ENCODE data around the gene C17orf100.
"Not testable (repeated sequence)": the region's sequence is repeated elsewhere in the genome, so short reads cannot be mapped to it uniquely, and the experiment has no call there.

The C17orf100 gene

GRCh38 chr17:6669479-6670212 is 18.1 kb downstream of the C17orf100 start:
- DNase-seq: no peak

- no peak for DNase-seq
These were observed 19.0 kb downstream of the C17orf100 start for GRCh38 chr17:6670571-6670970.

DNA sequence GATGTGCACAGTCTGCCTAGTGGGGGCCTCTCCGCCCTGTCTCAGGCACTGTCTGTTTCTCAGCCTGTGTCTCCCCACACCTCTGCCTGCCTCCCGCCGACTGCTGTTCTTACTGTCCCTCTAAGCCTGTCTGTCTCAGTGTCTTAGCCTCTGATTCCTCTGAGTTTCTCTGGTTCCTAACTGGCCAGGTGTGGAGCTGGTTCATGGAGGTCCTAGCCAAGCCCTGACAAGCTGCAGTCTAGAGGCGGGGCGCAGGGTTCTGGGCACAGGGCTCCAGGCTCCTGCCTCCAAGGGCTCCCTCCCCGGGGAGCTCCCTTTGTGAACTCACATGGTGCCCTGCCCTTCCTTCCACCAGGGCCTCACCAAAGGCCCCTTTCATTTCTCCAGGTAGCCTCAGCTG is 19.4 kb downstream of the C17orf100 start:
- DNase-seq: no peak

DNA sequence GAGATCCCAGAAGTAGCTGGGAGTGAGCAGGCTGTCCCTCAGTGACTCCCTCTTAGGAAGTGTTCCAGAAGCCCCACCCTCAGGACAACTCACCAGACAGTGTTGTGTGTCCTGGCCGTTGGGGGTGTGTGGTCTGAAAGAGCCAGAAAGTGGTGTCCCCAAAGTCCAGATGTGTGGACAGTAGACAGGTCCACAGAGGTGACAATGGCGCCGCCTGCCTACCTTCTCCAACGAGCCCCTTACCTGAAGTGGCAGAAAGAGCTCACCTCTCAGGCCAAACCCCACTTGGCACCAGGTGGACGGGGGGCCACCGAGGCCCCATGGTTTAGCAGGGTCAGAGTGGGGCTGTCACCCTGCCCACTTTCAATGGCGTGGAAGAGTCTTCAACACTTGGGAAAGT is 19.9 kb downstream of the C17orf100 start:
- DNase-seq: no peak

GRCh38 chr17:6674586-6674985 is 23.0 kb downstream of the C17orf100 start:
- DNase-seq: no peak

GRCh38 chr17:6675201-6675825 is 23.8 kb downstream of the C17orf100 start:
- no peak for DNase-seq

- no peak for DNase-seq
These were observed 25.2 kb downstream of the C17orf100 start for GRCh38 chr17:6676802-6677157.

DNA sequence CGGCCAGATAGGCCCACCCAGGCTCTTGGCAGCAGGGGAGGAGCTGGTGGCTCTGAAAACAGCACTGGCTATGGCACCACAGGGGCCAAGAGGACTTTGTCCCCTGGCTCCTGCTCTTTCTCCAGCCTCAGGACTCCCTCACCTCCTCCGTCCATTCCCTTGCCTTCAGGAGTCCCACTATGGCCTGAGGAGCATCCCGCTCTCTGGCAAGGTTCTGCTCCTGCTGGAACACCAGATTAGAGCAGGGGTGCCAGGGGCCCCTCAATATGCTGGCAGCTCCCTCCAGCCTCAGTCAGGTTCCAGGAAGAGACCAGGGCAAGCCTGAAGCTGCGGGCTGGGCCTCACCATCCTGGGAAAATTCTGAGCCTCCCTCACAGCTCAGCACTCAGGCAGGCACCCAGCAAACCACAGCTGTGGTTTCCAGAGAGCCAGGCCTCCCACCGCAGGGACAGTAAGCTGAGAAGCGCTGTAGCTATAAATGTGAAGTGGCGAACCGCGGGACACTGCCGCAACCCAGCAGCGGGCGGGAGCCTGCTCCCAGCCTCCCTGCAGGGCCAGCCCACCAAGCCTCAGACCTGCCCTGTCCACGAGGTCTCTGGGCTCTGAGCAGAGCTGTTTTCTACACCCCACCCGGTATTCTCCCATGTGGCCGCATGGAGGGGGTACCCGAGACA is 25.7 kb downstream of the C17orf100 start:
- DNase-seq: no peak

DNA sequence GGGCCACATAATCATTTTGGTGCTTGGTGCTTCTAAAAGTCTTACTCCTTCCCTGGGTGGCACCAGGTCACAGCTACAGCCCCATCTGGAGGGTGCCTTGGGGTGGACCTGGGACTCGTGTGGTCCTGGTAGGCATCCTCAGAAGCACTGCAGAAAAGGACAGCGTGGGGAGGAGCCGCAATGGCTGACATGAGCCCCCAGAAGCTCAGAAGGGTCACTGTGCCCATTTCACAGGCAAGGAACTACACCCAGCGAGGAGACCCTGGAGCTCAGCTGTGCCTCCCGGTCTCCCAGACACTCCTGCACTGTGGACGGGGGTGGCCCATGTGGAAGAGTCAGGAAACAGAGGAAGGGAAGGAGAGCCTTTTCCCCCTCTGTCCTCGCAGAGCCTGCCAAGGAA is 26.4 kb downstream of the C17orf100 start:
- DNase-seq: no peak

DNA sequence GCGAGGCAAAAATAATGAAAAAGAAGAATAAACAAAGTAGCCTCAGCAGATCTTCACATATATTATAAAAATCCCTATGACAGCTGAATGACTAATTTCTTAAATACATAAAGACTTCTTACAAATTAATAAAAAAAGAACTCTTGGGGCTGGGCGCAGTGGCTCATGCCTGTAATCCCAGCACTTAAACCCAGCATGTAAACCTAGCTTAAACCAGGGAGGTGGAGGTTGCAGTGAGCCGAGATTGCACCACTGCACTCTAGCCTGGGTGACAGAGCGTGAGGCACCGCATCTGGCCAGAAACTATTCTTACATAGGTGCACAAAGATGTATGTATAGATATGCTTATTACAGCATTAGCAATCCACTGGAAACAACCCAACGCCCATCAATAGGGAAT is 27.7 kb downstream of the C17orf100 start:
- no peak for DNase-seq

DNA sequence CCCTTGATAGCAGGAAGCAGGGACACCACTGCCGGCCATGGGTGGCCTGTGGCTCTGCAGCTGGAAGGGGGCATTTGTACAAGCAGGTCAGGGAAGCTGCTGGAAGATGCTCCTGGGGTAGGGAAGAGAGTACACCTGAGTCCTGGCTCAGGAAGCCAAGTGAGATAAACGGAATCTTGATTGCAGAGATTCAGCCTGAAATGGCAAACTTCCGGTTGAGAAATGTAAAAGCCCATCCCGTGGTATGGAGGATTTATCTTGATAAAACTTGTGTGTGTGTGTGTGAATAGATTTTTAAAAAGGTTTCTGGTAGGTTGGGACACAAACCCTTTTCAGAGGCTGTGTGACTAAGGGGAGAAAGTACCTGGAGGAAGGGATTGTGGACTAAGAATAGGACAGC is 29.6 kb downstream of the C17orf100 start:
- no peak for DNase-seq

GRCh38 chr17:6681671-6682070 is 30.1 kb downstream of the C17orf100 start:
- no peak for DNase-seq

DNA sequence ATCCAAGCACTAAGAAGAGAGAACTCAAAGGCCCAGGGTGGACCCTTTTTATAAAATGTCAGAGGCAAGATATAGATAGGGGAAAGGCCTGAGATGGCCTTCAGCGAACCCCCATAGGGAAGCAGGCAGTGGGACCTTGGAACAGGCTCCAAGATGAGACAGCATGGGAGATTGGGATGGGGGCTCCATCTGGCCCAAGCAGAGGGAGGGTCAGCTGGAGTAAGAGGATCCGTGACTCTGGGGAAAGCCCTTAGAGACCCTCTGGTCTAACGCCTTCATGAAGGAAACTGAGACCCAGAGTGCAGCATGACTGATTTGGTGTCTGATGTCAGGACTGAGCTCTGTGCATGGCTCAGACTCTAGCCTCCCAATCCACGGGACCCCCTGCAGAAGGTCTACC is 30.8 kb downstream of the C17orf100 start:
- DNase-seq: no peak

- DNase-seq: no peak
These were observed 31.6 kb downstream of the C17orf100 start for GRCh38 chr17:6683081-6683684.

GRCh38 chr17:6683730-6684459 is 32.3 kb downstream of the C17orf100 start:
- no peak for DNase-seq

GRCh38 chr17:6684460-6684783 is 32.9 kb downstream of the C17orf100 start:
- DNase-seq: no peak

GRCh38 chr17:6684881-6685767 is 33.6 kb downstream of the C17orf100 start:
- DNase-seq: no peak

GRCh38 chr17:6686026-6686425 is 34.5 kb downstream of the C17orf100 start:
- DNase-seq: peak; percentile 21 to 55

DNA sequence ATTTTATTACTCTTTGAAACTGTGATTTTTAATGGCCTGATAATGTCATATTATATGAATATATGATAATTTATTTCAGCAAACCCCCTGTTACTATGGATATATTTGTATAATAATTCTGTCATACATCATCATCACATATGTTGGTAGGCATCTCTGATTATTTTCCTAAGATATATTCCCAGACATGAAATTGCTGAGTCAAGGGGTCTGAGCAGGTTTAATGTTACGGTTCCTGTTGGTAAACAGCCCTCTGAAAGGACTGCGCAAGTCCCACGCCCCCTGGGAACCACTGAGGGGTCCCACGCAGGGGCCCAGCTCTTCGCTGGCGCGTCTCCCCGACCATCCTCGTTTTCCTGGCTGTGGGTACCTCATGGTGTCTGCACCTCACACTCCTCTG is 37.4 kb downstream of the C17orf100 start:
- no peak for DNase-seq

DNA sequence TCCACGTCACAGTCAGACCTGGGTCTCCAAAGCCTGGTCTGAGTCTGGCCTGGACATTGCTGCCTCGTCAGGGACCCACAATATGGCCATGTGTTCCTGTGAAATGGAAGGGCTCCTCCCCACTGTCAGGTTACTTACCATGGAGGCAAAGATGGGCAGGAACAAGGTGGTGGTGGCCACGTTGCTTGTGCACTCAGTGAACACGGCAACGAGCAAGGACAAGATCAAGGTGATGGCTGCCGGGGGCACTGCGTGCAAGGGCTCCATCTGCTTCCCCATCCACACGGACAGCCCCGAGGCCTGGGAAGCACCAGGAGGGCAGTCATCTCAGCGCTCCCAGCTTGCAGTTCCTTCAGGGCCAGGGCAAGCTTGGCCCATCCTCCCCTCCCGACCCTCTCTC is 39.1 kb downstream of the C17orf100 start:
- no peak for DNase-seq

- DNase-seq: no peak
These were observed 40.0 kb downstream of the C17orf100 start for GRCh38 chr17:6691546-6691945.

- DNase-seq: not testable (repeated sequence)
These were observed 40.4 kb downstream of the C17orf100 start for GRCh38 chr17:6691958-6692357.

Measured in NCI-H2081 (cell line).